ENCODE results near the gene ITPA. TPM values are rescaled to one million over a fixed set of nuclear protein-coding genes. Genes with fewer than 3 reads are reported as not detected.

Gene ITPA
- total RNA-seq, 1 donor from 2014 or later, result 62.3 TPM

DNA sequence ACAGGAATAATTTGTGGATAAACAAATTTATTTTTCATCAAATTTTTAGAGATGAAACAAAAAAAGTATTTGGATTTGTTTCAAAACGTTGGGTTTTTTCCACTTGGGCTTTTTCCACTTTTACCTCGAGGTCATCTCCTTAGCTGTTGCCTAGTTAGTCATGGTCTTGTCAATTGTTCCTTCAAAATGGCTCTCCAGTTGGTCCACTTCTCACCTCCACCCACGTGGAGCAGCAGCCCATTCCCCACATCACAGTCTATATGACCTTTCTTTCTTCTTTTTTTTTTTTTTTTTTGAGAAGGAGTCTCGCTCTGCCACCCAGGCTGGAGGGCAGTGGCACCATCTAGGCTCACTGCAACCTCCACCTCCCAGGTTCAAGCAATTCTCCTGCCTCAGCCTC lies 36.4 kb downstream of the ITPA start:
- Mint-ChIP-seq H3K36me3 (ENCODE audit: insufficient read depth) (peaks cover 8% of the 10 kb centered on the region), H3K4me1 (ENCODE audit: low read depth) (no peaks in the 10 kb centered on the region), H3K27me3 (peaks cover 65% of the 10 kb centered on the region), H3K27ac (no peak overlapping the region), H3K9me3 (ENCODE audit: low read depth) (no peaks in the 10 kb centered on the region), H3K4me3 (ENCODE audit: low read depth) (no peak overlapping the region)
- TF ChIP-seq, protein P1, sequence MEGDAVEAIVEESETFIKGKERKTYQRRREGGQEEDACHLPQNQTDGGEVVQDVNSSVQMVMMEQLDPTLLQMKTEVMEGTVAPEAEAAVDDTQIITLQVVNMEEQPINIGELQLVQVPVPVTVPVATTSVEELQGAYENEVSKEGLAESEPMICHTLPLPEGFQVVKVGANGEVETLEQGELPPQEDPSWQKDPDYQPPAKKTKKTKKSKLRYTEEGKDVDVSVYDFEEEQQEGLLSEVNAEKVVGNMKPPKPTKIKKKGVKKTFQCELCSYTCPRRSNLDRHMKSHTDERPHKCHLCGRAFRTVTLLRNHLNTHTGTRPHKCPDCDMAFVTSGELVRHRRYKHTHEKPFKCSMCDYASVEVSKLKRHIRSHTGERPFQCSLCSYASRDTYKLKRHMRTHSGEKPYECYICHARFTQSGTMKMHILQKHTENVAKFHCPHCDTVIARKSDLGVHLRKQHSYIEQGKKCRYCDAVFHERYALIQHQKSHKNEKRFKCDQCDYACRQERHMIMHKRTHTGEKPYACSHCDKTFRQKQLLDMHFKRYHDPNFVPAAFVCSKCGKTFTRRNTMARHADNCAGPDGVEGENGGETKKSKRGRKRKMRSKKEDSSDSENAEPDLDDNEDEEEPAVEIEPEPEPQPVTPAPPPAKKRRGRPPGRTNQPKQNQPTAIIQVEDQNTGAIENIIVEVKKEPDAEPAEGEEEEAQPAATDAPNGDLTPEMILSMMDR (IDR thresholded peaks at IDR 0.05; ENCODE audit: unreplicated experiment), result no peak
- no peak for DNase-seq (ENCODE audit: low spot score, unreplicated experiment)

DNA sequence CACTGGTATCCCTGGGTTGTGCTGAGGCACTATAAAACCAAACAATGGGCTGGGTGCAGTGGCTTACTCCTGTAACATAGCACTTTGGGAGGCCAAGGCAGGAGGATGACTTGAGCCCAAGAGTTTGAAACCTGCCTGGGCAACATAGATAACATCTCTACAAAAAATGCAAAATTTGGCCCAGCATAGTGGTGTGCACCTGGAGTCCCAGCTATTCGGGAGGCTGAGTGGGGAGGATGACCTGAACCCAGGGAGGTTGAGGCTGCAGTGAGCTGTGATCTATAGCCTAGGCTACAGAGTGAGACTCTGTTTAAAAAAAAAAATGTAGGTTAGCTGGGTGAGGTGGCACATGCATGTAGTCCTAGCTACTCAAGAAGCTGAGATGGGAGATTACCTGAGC lies 37.4 kb downstream of the ITPA start:
- Mint-ChIP-seq H3K36me3 (ENCODE audit: insufficient read depth) (peaks cover 11% of the 10 kb centered on the region), H3K4me1 (ENCODE audit: low read depth) (no peaks in the 10 kb centered on the region), H3K4me3 (ENCODE audit: low read depth) (no peak overlapping the region), H3K27ac (no peak overlapping the region), H3K9me3 (ENCODE audit: low read depth) (no peaks in the 10 kb centered on the region), H3K27me3 (peaks cover 58% of the 10 kb centered on the region)
- TF ChIP-seq, protein P1 (IDR thresholded peaks at IDR 0.05; ENCODE audit: unreplicated experiment), result no peak
- DNase-seq (ENCODE audit: low spot score, unreplicated experiment), result no peak

DNA sequence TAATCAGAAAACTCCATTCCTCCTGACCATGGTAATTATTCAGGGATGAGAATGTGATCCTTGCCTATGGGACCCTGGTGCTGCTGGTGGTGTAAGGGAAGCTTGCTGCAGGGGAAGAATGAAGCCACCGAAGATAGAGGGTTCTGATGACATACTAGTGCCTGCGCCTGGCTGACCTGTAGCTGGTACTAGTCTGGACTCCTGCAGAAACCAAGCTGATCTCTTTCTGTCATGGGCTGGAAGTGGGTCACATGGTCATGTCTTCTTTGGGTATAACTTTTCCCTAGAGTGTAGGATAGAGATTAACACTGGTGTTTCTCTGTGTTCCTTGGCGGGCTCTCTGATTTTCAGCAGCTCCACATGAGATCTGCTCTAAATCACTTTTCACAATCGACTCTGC lies 38.3 kb downstream of the ITPA start:
- Mint-ChIP-seq H3K9me3 (ENCODE audit: low read depth) (no peaks in the 10 kb centered on the region), H3K4me3 (ENCODE audit: low read depth) (no peak overlapping the region), H3K36me3 (ENCODE audit: insufficient read depth) (peaks cover 15% of the 10 kb centered on the region), H3K27me3 (peaks cover 50% of the 10 kb centered on the region), H3K4me1 (ENCODE audit: low read depth) (no peaks in the 10 kb centered on the region), H3K27ac (no peak overlapping the region)
- DNase-seq (ENCODE audit: low spot score, unreplicated experiment), result no peak
- TF ChIP-seq, protein P1 (IDR thresholded peaks at IDR 0.05; ENCODE audit: unreplicated experiment), result no peak

DNA sequence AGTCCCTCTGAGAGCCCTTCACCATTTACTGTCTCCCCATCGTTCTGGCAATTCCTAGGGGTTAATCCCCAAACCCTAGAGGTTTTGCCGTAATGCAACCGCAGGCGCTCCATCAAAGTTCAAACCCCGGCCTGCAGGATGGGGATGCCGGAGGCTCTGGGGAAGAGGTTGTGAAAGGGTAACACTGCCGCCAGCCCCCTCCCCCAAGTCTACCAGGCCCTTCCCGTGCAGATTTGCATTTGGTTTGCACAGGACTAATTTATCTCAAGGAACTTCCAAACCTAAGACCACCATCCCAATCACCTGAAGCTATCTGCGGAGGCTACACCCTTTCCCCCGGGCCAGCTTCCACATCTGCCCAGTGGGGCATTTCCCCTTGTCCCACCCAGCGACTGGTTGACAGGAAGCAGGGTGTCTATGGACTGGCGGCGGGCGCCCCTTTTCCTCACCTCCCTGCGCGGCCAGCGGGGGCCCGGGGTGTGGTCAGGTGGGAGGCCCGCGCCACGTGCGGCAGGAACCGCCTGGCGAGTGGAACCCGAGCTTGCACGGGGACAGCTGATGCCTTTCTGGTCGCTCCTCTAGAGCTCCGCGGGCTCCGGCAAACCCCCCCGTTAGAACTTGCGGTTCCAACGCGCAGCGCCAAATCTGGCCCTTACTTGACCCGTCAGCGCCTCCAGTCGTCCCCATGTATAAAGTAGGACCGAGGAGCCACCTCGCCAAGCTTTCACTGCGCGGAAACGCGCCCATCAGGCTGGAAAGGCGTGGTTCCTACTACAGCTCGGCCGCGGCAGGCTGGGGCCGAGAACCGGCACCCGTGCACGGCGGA lies 39.1 kb downstream of the ITPA start:
- no peak for DNase-seq (ENCODE audit: low spot score, unreplicated experiment)
- TF ChIP-seq, protein P1 (IDR thresholded peaks at IDR 0.05; ENCODE audit: unreplicated experiment), result no peak
- no peak overlapping the region for H3K4me3 Mint-ChIP-seq (ENCODE audit: low read depth)
- no peaks in the 10 kb centered on the region for H3K9me3 Mint-ChIP-seq (ENCODE audit: low read depth)
- peaks cover 15% of the 10 kb centered on the region for H3K36me3 Mint-ChIP-seq (ENCODE audit: insufficient read depth)
- H3K27ac Mint-ChIP-seq, result no peak overlapping the region
- peaks cover 50% of the 10 kb centered on the region for H3K27me3 Mint-ChIP-seq
- H3K4me1 Mint-ChIP-seq (ENCODE audit: low read depth), result no peaks in the 10 kb centered on the region

DNA sequence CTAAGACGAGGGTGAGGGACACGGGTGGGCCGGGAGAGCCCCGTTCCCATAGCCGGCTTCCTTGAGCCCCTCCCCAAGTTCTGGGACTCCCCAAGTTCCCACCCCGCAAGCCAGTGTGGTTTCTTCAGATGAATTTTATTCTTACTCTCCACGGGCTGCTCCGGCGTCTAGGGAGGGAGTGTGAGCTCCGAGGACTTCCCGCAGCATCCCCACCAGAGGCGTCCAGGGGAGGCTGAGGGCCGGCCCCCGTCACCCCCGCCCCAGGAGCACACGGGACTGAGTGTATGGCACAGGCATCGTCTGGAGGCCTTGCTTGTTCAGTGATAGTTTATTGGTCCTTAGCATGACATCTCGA lies 39.7 kb downstream of the ITPA start:
- Mint-ChIP-seq H3K9me3 (ENCODE audit: low read depth) (no peaks in the 10 kb centered on the region), H3K27me3 (peaks cover 45% of the 10 kb centered on the region), H3K4me3 (ENCODE audit: low read depth) (no peak overlapping the region), H3K36me3 (ENCODE audit: insufficient read depth) (peaks cover 15% of the 10 kb centered on the region), H3K27ac (no peak overlapping the region), H3K4me1 (ENCODE audit: low read depth) (no peaks in the 10 kb centered on the region)
- DNase-seq (ENCODE audit: low spot score, unreplicated experiment), result no peak
- TF ChIP-seq, protein P1 (IDR thresholded peaks at IDR 0.05; ENCODE audit: unreplicated experiment), result no peak

All from progenitor cell of endocrine pancreas (in vitro differentiated cells).